GM12873 (cell line): ENCODE data around the gene DUSP21.

Experiments used
- TF ChIP-seq, protein P1 (sequence below): IDR thresholded peaks from 2 replicates; pipeline ENCODE4 v1.5.1; 2012; ENCODE audit warnings: low read depth, mild to moderate bottlenecking, moderate library complexity, low read length, control low read depth; ENCODE audit not compliant: insufficient read depth; ENCODE audit errors: missing control alignments

Gene DUSP21

GRCh38 chrX:44872821-44873414, 29.1 kb downstream of the DUSP21 start, which contains the start of gene KDM6A:
KDM6A (plus strand) TSS chrX:44873188; CDS start chrX:44873552, 364 bp downstream.
- TF ChIP-seq, protein P1, sequence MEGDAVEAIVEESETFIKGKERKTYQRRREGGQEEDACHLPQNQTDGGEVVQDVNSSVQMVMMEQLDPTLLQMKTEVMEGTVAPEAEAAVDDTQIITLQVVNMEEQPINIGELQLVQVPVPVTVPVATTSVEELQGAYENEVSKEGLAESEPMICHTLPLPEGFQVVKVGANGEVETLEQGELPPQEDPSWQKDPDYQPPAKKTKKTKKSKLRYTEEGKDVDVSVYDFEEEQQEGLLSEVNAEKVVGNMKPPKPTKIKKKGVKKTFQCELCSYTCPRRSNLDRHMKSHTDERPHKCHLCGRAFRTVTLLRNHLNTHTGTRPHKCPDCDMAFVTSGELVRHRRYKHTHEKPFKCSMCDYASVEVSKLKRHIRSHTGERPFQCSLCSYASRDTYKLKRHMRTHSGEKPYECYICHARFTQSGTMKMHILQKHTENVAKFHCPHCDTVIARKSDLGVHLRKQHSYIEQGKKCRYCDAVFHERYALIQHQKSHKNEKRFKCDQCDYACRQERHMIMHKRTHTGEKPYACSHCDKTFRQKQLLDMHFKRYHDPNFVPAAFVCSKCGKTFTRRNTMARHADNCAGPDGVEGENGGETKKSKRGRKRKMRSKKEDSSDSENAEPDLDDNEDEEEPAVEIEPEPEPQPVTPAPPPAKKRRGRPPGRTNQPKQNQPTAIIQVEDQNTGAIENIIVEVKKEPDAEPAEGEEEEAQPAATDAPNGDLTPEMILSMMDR, result no peak

DNA sequence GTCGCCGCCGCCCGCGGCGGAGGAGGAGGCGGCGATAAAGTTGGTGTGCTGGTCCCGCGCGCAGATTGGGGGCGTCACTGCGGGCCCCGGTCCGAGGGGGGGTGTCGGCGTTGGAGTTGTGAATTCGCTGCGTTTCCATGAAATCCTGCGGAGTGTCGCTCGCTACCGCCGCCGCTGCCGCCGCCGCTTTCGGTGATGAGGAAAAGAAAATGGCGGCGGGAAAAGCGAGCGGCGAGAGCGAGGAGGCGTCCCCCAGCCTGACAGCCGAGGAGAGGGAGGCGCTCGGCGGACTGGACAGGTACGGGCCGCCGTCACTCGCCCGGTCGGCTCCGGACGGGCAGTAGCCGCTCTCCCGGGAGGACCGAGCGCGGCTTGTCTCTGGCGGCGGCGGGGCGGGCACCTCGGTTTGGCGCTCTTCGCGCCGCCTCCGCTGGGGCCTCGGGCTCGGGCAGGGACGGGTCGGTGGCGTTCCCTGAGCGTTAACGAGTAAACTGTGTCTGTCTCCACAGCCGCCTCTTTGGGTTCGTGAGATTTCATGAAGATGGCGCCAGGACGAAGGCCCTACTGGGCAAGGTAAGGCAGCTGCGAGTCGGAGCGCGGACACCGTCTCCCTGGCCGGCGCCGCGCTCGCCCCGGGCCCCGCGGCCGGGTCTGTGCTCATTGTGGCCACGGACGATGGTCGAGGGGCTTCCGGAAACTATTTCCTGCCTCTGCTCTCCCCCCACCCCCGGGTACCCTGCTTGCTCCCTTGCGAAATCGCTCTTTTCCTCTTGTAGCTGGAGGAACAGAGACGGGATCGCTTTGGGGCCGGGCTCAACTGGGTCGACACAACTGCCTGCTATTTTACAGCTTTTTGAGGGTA, 29.8 kb downstream of the DUSP21 start:
- TF ChIP-seq, protein P1, result no peak

DNA sequence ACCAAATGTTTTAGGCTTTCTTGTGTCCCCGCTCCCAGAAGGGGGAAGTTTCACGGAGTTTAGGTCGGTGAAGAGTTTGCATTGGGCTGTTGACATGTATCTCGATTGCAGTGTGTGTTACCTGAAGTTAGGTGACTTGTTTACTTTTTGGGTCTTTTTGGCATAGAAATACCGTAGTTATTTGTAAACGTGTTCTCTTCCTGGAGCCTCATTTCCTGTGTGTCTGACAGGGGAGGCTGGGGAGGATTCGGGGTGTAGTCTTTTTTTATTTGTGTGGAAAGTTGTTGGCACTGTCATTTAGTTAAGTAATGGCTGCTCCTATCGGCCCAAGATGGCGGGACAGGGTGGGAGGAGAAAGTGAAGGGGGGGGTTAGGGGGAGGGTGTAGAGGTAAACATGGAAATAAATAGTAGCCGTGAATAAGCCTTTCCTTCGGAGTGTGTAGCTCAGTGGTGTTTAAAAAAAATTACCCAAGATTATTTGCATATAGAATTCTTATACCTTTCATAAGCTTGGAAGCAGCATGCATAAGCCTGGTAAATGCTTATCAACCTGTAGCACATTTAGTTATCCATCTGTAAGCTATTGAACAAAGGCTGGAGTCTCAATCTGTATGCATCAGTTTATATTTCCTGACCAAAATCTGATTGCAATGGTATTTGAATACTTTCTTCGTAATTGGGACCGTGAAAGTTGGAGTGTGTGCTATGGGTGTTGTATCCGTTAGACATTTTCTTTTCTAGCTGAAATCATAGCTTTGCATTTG, 30.8 kb downstream of the DUSP21 start:
- TF ChIP-seq, protein P1, result no peak

- TF ChIP-seq, protein P1, result no peak
These were observed 31.3 kb downstream of the DUSP21 start for GRCh38 chrX:44875185-44875489.

DNA sequence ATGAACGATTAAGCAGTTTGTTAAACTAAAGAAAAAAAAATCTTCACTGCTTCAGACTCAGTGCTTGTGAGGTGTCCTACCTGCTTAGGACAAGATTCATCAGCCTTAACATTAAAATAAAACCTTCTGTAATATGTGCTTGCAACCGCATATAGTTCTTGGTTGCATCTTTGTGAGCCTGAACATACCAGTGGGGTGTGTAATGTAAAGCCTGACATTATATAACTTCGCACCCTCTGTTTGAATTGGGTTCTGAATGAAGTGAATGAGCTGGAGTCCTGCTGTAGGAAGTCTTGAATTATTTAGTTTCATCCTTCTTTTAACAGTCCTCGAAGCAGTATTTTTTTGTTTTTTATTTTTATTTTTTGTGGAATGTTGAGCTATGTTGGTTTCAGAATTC, 32.3 kb downstream of the DUSP21 start:
- TF ChIP-seq, protein P1, result no peak

DNA sequence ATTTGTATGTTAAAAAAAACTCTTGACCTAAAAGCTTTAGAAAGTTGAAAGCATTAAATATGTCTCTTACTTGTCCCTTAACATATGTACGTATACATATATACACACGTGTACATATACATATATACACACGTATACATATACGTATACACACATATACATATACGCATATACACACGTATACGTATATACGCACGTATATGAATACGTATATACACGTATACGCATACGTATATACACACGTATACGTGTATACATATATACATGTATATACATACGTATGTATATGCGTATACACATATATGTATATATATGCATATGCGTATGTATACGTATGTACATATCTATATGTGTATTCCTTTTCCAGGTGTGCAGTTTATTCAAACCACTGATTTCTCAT, 32.9 kb downstream of the DUSP21 start:
- TF ChIP-seq, protein P1, result no peak

DNA sequence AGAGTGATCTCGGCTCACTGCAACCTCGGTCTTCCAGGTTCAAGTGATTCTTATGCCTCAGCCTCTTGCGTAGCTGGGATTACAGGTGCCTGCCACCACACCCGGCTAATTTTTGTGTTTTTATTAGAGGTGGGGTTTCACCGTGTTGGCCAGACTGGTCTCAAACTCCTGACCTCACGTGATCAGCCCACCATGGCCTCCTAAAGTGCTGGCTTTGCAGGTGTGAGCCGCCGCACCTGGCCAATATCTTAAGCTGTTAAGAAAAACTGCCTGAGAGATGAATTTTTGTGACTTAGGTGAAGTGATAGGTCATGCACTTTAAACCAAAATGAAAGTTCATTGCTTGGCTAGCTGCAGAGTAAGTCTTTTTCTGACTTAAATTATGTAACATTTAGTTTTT, 35.0 kb downstream of the DUSP21 start:
- TF ChIP-seq, protein P1, result no peak
